ENCODE measurements around the gene TPTE2.

DNA sequence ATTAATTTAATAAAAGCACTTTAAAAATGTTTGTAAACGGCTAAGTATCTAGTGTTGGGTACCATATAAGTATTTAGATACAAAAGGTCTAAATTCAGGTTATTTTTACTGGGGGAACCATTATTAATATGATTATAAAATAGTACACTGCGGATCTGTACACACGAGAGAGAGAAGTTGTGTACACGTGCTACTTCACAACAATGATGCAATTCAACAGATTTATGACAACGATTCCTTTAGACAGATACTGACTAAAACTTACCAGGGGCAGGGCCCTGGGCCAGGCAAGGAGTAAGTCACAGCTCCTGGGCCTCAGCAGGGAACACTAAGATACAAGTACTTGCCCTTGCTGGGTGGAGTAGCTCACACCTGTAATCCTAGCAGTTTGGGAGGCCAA lies 29.1 kb upstream of the TPTE2 start:
- TF ChIP-seq RAD51 (IDR thresholded peaks at IDR 0.05) (no peak), RFX5 (IDR thresholded peaks at IDR 0.05; ENCODE audit: low read depth, low read length) (no peak), FOXM1 (IDR thresholded peaks at IDR 0.05; ENCODE audit: low read depth, low read length) (no peak), SUPT20H (IDR thresholded peaks at IDR 0.05; ENCODE audit: borderline replicate concordance, control insufficient read depth, low read depth, low read length) (no peak)
- TF ChIP-seq, protein P1, sequence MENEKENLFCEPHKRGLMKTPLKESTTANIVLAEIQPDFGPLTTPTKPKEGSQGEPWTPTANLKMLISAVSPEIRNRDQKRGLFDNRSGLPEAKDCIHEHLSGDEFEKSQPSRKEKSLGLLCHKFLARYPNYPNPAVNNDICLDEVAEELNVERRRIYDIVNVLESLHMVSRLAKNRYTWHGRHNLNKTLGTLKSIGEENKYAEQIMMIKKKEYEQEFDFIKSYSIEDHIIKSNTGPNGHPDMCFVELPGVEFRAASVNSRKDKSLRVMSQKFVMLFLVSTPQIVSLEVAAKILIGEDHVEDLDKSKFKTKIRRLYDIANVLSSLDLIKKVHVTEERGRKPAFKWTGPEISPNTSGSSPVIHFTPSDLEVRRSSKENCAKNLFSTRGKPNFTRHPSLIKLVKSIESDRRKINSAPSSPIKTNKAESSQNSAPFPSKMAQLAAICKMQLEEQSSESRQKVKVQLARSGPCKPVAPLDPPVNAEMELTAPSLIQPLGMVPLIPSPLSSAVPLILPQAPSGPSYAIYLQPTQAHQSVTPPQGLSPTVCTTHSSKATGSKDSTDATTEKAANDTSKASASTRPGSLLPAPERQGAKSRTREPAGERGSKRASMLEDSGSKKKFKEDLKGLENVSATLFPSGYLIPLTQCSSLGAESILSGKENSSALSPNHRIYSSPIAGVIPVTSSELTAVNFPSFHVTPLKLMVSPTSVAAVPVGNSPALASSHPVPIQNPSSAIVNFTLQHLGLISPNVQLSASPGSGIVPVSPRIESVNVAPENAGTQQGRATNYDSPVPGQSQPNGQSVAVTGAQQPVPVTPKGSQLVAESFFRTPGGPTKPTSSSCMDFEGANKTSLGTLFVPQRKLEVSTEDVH (IDR thresholded peaks at IDR 0.05; ENCODE audit: low read depth, partially characterized antibody): no peak
- TF ChIP-seq, protein P2, sequence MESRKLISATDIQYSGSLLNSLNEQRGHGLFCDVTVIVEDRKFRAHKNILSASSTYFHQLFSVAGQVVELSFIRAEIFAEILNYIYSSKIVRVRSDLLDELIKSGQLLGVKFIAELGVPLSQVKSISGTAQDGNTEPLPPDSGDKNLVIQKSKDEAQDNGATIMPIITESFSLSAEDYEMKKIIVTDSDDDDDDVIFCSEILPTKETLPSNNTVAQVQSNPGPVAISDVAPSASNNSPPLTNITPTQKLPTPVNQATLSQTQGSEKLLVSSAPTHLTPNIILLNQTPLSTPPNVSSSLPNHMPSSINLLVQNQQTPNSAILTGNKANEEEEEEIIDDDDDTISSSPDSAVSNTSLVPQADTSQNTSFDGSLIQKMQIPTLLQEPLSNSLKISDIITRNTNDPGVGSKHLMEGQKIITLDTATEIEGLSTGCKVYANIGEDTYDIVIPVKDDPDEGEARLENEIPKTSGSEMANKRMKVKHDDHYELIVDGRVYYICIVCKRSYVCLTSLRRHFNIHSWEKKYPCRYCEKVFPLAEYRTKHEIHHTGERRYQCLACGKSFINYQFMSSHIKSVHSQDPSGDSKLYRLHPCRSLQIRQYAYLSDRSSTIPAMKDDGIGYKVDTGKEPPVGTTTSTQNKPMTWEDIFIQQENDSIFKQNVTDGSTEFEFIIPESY (IDR thresholded peaks at IDR 0.05): no peak
- TF ChIP-seq, protein P3, sequence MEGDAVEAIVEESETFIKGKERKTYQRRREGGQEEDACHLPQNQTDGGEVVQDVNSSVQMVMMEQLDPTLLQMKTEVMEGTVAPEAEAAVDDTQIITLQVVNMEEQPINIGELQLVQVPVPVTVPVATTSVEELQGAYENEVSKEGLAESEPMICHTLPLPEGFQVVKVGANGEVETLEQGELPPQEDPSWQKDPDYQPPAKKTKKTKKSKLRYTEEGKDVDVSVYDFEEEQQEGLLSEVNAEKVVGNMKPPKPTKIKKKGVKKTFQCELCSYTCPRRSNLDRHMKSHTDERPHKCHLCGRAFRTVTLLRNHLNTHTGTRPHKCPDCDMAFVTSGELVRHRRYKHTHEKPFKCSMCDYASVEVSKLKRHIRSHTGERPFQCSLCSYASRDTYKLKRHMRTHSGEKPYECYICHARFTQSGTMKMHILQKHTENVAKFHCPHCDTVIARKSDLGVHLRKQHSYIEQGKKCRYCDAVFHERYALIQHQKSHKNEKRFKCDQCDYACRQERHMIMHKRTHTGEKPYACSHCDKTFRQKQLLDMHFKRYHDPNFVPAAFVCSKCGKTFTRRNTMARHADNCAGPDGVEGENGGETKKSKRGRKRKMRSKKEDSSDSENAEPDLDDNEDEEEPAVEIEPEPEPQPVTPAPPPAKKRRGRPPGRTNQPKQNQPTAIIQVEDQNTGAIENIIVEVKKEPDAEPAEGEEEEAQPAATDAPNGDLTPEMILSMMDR (IDR thresholded peaks at IDR 0.05 in 2 of 3, conservative IDR thresholded peaks at IDR 0.05 in 1 of 3; ENCODE audit: control insufficient read depth in 2 of 3, extremely low read depth in 1 of 3, insufficient read depth in 1 of 3, low read depth in 3 of 3, low read length in 3 of 3): no peak
